ENCODE results near the gene UGT1A10. TPM values are rescaled to one million over a fixed set of nuclear protein-coding genes. Genes with fewer than 3 reads are reported as not detected.
"Not testable (repeated sequence)": the region's sequence is repeated elsewhere in the genome, so short reads cannot be mapped to it uniquely, and the experiment has no call there.

The UGT1A10 gene
- total RNA-seq, 2 experiments from 2014 or later = not detected

GRCh38 chr2:233638836-233639235, 2.6 kb downstream of the UGT1A10 start:
- no peak overlapping the region for H3K4me3 Mint-ChIP-seq
- peaks cover 5% of the 10 kb centered on the region for H3K4me1 Mint-ChIP-seq
- no peaks in the 10 kb centered on the region for H3K36me3 Mint-ChIP-seq
- no peak for DNase-seq
- no peak overlapping the region for H3K27ac Mint-ChIP-seq
- no peaks in the 10 kb centered on the region for H3K9me3 Mint-ChIP-seq
- peaks cover 13% of the 10 kb centered on the region for H3K27me3 Mint-ChIP-seq

GRCh38 chr2:233639860-233640259, 3.6 kb downstream of the UGT1A10 start:
- peaks cover 5% of the 10 kb centered on the region for H3K4me1 Mint-ChIP-seq
- H3K9me3 Mint-ChIP-seq = peaks cover 2% of the 10 kb centered on the region
- DNase-seq = no peak
- H3K36me3 Mint-ChIP-seq = no peaks in the 10 kb centered on the region
- peaks cover 13% of the 10 kb centered on the region for H3K27me3 Mint-ChIP-seq
- no peak overlapping the region for H3K4me3 Mint-ChIP-seq
- no peak overlapping the region for H3K27ac Mint-ChIP-seq

- peaks cover 13% of the 10 kb centered on the region for H3K9me3 Mint-ChIP-seq
- no peak overlapping the region for H3K4me3 Mint-ChIP-seq
- DNase-seq = no peak
- H3K27me3 Mint-ChIP-seq = peaks cover 5% of the 10 kb centered on the region
- no peaks in the 10 kb centered on the region for H3K36me3 Mint-ChIP-seq
- no peak overlapping the region for H3K27ac Mint-ChIP-seq
- peaks cover 5% of the 10 kb centered on the region for H3K4me1 Mint-ChIP-seq
Measured at GRCh38 chr2:233643128-233643527, 6.9 kb downstream of the UGT1A10 start.

GRCh38 chr2:233646033-233646432, 9.8 kb downstream of the UGT1A10 start:
- H3K4me3 Mint-ChIP-seq, DNase-seq, H3K4me1 Mint-ChIP-seq, H3K27me3 Mint-ChIP-seq, H3K27ac Mint-ChIP-seq, H3K36me3 Mint-ChIP-seq: not testable (repeated sequence)
- peaks cover 13% of the 10 kb centered on the region for H3K9me3 Mint-ChIP-seq

- Mint-ChIP-seq H3K27ac (no peak overlapping the region), H3K36me3 (no peaks in the 10 kb centered on the region), H3K4me1 (no peaks in the 10 kb centered on the region), H3K4me3 (no peak overlapping the region), H3K27me3 (peaks cover 16% of the 10 kb centered on the region), H3K9me3 (peaks cover 9% of the 10 kb centered on the region)
- DNase-seq = no peak
Measured at GRCh38 chr2:233650981-233651380, 14.7 kb downstream of the UGT1A10 start.

GRCh38 chr2:233651430-233651829, 15.2 kb downstream of the UGT1A10 start:
- H3K4me1 Mint-ChIP-seq = no peaks in the 10 kb centered on the region
- H3K36me3 Mint-ChIP-seq = no peaks in the 10 kb centered on the region
- no peak overlapping the region for H3K27ac Mint-ChIP-seq
- H3K9me3 Mint-ChIP-seq = peaks cover 7% of the 10 kb centered on the region
- no peak overlapping the region for H3K4me3 Mint-ChIP-seq
- H3K27me3 Mint-ChIP-seq = peaks cover 16% of the 10 kb centered on the region
- DNase-seq = no peak

GRCh38 chr2:233654501-233654900, 18.3 kb downstream of the UGT1A10 start:
- H3K27ac Mint-ChIP-seq = no peak overlapping the region
- no peaks in the 10 kb centered on the region for H3K4me1 Mint-ChIP-seq
- peaks cover 10% of the 10 kb centered on the region for H3K27me3 Mint-ChIP-seq
- DNase-seq = no peak
- no peaks in the 10 kb centered on the region for H3K9me3 Mint-ChIP-seq
- no peaks in the 10 kb centered on the region for H3K36me3 Mint-ChIP-seq
- H3K4me3 Mint-ChIP-seq = no peak overlapping the region

- DNase-seq = no peak
- H3K9me3 Mint-ChIP-seq = no peaks in the 10 kb centered on the region
- no peak overlapping the region for H3K27ac Mint-ChIP-seq
- no peaks in the 10 kb centered on the region for H3K4me1 Mint-ChIP-seq
- H3K36me3 Mint-ChIP-seq = no peaks in the 10 kb centered on the region
- peaks cover 10% of the 10 kb centered on the region for H3K27me3 Mint-ChIP-seq
- no peak overlapping the region for H3K4me3 Mint-ChIP-seq
Measured at GRCh38 chr2:233655043-233655442, 18.8 kb downstream of the UGT1A10 start.

GRCh38 chr2:233655943-233656342, 19.7 kb downstream of the UGT1A10 start:
- DNase-seq, H3K36me3 Mint-ChIP-seq, H3K4me3 Mint-ChIP-seq, H3K27me3 Mint-ChIP-seq, H3K9me3 Mint-ChIP-seq, H3K27ac Mint-ChIP-seq, H3K4me1 Mint-ChIP-seq: not testable (repeated sequence)

- Mint-ChIP-seq H3K4me3 (no peak overlapping the region), H3K27me3 (peaks cover 10% of the 10 kb centered on the region), H3K9me3 (no peaks in the 10 kb centered on the region), H3K36me3 (no peaks in the 10 kb centered on the region), H3K27ac (no peak overlapping the region), H3K4me1 (no peaks in the 10 kb centered on the region)
- no peak for DNase-seq
Measured at GRCh38 chr2:233656443-233656842, 20.2 kb downstream of the UGT1A10 start.

- Mint-ChIP-seq H3K36me3 (peaks cover 5% of the 10 kb centered on the region), H3K27ac (no peak overlapping the region), H3K4me1 (no peaks in the 10 kb centered on the region), H3K9me3 (no peaks in the 10 kb centered on the region), H3K27me3 (peaks cover 19% of the 10 kb centered on the region), H3K4me3 (no peak overlapping the region)
- DNase-seq = no peak
Measured at GRCh38 chr2:233658610-233659009, 22.4 kb downstream of the UGT1A10 start.

- Mint-ChIP-seq H3K27ac (no peak overlapping the region), H3K9me3 (peaks cover 7% of the 10 kb centered on the region), H3K4me1 (no peaks in the 10 kb centered on the region), H3K27me3 (peaks cover 34% of the 10 kb centered on the region), H3K36me3 (peaks cover 5% of the 10 kb centered on the region), H3K4me3 (no peak overlapping the region)
- DNase-seq = no peak
Measured at GRCh38 chr2:233663911-233664310, 27.7 kb downstream of the UGT1A10 start.

- no peaks in the 10 kb centered on the region for H3K36me3 Mint-ChIP-seq
- H3K27me3 Mint-ChIP-seq = peaks cover 21% of the 10 kb centered on the region
- H3K9me3 Mint-ChIP-seq = peaks cover 7% of the 10 kb centered on the region
- H3K4me1 Mint-ChIP-seq = no peaks in the 10 kb centered on the region
- no peak overlapping the region for H3K27ac Mint-ChIP-seq
- no peak for DNase-seq
- no peak overlapping the region for H3K4me3 Mint-ChIP-seq
Measured at GRCh38 chr2:233668605-233669260, 32.5 kb downstream of the UGT1A10 start.

GRCh38 chr2:233671290-233672161, 35.3 kb downstream of the UGT1A10 start, which contains the start of gene UGT1A9:
UGT1A9 (plus strand) TSS chr2:233671898; CDS start chr2:233671935, 37 bp downstream.
- Mint-ChIP-seq H3K27ac (no peak within 1 kb of the TSS), H3K9me3 (peaks cover 6% of the 10 kb centered on the region)

GRCh38 chr2:233672886-233673285, 36.6 kb downstream of the UGT1A10 start:
- no peaks in the 10 kb centered on the region for H3K36me3 Mint-ChIP-seq
- peaks cover 6% of the 10 kb centered on the region for H3K9me3 Mint-ChIP-seq
- no peak for DNase-seq
- H3K4me1 Mint-ChIP-seq = no peaks in the 10 kb centered on the region
- H3K27ac Mint-ChIP-seq = no peak overlapping the region
- no peak overlapping the region for H3K4me3 Mint-ChIP-seq
- peaks cover 17% of the 10 kb centered on the region for H3K27me3 Mint-ChIP-seq

More at GRCh38 chr2:233671290-233672161, 35.3 kb downstream of the UGT1A10 start, which contains the start of gene UGT1A9:
- no peak for DNase-seq
- Mint-ChIP-seq H3K4me3 (no peak within 1 kb of the TSS), H3K36me3 (no peaks in the 10 kb centered on the region), H3K27me3 (peaks cover 13% of the 10 kb centered on the region), H3K4me1 (no peaks in the 10 kb centered on the region)
